AG08396 (cell line): ENCODE data around the gene TFF1.

Experiments
- DNase-seq: peaks from one replicate; pipeline ENCODE4 v3.0.0; 2012; ENCODE audit warnings: low spot score, mixed read lengths

The TFF1 gene

GRCh38 chr21:42317341-42317741 is 49.0 kb downstream of the TFF1 start:
- no peak for DNase-seq

DNA sequence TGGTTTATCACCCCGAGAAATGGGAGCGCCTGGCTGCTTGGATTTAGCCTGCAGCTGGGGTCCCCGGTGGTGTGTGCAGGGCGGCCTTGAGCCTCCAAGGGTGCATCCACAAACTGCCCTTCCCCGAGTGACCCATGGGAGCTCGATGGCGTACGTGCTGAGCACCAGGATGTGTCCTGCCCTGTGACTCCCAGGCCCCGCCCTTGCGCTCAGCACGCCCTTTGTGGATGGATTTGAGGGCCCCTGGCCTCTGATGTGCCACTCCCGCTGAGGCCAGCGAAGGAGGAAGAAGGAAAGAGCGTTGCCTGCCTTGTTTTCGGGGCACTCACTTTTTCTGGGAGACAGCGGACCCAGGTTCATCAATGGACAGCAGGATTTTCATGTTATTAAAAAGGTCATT is 49.4 kb downstream of the TFF1 start:
- DNase-seq, result no peak

- DNase-seq, result no peak
Measured at GRCh38 chr21:42315296-42315891, 50.9 kb downstream of the TFF1 start, which contains the start of gene TFF3. Gene TFF3 (minus strand): TSS chr21:42315409. CDS start chr21:42315374, 35 bp downstream.

DNA sequence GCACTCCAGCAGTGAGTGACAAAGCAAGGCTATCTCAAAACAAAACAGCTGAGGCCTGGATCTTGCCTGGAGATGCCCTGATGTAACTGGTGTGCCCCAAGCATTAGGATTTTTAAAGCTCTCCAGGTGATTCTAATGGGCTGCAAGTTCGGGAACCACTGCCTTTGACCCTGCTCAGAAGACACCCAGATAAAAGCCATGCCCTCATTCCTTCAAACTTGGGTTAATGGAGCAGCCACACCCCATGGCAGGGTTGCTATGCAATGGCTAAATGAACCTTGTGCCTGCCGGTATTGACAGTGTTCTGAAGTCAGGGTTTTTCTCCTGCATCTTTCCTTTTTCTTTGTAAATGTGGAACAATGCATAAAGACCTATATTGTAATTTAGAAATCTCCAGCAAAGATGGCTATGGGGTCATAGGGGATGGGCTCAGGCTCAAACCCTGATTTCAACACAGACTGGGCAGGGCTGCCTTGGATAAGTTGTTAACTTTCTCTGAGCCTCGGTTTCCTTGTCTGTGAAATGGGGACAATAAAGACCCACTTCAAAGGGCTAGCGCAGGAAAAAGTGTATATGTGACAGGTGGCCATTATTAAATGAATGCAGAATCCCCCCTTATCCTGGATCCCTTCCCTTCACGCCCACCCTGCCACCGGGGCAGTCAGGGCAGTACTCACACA is 51.6 kb downstream of the TFF1 start:
- no peak for DNase-seq

DNA sequence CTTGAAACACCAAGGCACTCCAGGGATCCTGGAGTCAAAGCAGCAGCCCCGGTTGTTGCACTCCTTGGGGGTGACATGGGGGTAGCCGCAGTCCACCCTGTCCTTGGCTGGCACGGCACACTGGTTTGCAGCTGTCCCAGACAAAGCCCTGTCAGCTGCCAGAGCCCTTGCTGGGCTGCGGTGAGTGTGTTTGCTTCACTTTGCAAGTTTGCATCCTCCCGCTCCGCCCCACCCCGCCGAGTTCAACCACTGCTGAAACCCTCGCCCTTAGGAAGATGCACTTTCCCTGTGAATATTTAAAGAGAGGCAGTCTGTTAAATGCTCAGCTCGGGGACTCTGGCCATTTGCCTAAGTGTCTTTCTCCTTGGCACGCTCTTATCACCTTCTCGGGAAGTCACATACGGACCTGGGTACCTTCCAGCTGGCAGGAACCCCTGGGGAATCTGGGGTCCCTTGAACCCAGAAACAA is 52.8 kb downstream of the TFF1 start:
- no peak for DNase-seq

DNA sequence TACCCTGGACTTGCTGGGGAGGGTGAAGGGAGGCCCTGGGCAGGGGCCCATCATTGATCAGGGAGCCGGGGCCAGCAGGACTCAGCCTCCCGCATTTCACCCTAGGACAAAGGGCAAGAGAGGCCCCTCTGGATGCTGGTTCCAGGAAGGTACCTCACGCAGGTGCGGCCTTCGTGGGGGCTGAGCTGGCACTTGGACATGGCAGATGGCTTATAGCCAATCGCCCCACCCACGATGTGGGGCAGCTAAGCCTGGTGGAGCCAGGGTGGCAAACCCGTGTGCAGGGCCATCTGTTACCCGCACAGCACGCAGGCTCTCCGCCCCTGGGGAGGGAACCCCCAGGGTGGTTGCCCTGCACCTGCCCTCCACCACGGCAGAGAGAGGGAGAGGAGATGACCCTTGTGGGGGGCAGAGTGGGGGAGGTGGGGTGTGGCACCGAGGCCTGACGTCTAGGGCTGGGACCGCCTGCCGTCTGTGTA is 53.7 kb downstream of the TFF1 start:
- no peak for DNase-seq
